H1 (cell line): ENCODE data around the gene GRK5.

Experiments used
- CREB1 ChIP-seq: IDR thresholded peaks from 2 replicates; pipeline ENCODE4 v1.6.1; 2012; ENCODE audit warnings: inconsistent platforms
- EZH2 ChIP-seq: fragments of 200-600 bp; sonication (generic); IDR thresholded peaks from 2 replicates; pipeline ENCODE4 v1.7.1; 2012; ENCODE audit warnings: low read depth, mild to moderate bottlenecking, moderate library complexity, low read length, inconsistent platforms; ENCODE audit not compliant: severe bottlenecking
- JUND ChIP-seq: IDR thresholded peaks from 2 replicates; pipeline ENCODE4 v1.6.1; 2011; ENCODE audit warnings: mild to moderate bottlenecking, improper control_type of control experiment, low read length
- RFX5 ChIP-seq: IDR thresholded peaks from 2 replicates; pipeline ENCODE4 v1.6.1; 2011; ENCODE audit warnings: low read depth, low read length, improper control_type of control experiment, borderline replicate concordance
- SRF ChIP-seq: IDR thresholded peaks from 2 replicates; pipeline ENCODE4 v1.6.1; 2011; ENCODE audit warnings: mild to moderate bottlenecking, low read depth, low read length, moderate library complexity
- YY1 ChIP-seq: IDR thresholded peaks from 2 replicates; pipeline ENCODE4 v1.6.1; 2011; ENCODE audit warnings: low read depth, mild to moderate bottlenecking, low read length
- ZNF274 ChIP-seq: IDR thresholded peaks from 2 replicates; pipeline ENCODE4 v1.7.0; 2012; ENCODE audit warnings: low read length, borderline replicate concordance; ENCODE audit errors: extremely low read depth

DNA sequence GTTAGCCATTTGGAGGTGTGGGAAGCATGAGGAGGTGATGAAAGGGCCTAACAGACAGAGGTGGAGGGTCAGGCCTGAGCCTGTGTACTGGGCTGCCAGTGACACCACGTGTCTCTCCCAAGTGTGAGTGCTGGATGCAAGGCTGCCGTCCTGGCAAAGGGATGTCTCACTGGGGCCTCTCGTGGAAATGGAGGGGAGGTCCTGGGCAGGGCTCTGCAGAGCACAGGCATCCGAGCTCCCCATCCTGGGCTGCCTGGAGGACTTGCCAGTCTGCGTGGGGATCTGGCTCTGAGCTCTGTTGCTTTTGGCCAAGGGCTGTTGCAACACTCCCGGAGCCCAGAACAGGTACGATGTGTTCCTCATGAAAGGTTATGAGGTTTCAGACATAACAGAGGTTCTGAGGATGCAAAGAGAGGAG, 77.3 kb downstream of the GRK5 start:
- TF ChIP-seq CREB1 (no peak), ZNF274 (no peak), EZH2 (no peak), SRF (no peak), RFX5 (no peak), YY1 (no peak), JUND (no peak)
